Testis (tissue), 2 donors: Measurements from ENCODE around the gene NT5C.

Experiments used
- POLR2A ChIP-seq: fragments of 450-650 bp; IDR thresholded peaks from one replicate; pipeline ENCODE4 v1.6.1; 2017; ENCODE audit warnings: antibody characterized with exemption, mild to moderate bottlenecking, moderate library complexity
- TF ChIP-seq, protein P1 (sequence below), 3 experiments: fragments of 450-650 bp in 2 of 3; fragments of 200-600 bp in 1 of 3; sonication (generic) in 1 of 3; IDR thresholded peaks; one replicate each; pipeline ENCODE4 v1.5.1; 2016 to 2019; ENCODE audit warnings: antibody characterized with exemption in 3 of 3, mild to moderate bottlenecking in 2 of 3, moderate library complexity in 1 of 3

DNA sequence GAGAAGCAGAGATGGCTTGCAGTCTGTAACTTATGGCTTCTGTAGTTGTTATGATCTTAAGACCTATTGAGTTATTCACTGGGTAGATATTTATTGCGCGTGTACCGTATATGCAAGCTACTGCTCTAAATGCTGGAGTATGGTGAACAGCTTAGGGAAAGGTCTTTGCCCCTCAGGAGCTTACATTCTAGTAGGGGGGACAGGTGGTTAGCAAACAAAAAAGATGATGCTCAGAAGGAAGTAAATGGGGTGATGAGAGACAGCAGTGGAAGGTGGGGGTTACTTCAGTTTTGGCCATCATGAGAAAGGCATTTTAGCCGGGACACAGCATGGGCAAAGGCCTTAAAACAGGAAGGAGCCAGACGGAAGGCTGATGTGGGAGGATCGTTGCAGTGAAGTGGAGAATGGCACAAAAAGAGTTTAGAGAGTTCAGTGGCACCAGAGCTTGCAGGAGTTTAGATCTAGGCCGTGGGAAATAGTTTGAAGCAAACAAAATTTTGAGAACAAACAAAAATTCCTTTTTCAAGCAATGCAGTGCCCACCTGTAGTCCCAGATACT lies 19.7 kb downstream of the NT5C start:
- TF ChIP-seq, protein P1, sequence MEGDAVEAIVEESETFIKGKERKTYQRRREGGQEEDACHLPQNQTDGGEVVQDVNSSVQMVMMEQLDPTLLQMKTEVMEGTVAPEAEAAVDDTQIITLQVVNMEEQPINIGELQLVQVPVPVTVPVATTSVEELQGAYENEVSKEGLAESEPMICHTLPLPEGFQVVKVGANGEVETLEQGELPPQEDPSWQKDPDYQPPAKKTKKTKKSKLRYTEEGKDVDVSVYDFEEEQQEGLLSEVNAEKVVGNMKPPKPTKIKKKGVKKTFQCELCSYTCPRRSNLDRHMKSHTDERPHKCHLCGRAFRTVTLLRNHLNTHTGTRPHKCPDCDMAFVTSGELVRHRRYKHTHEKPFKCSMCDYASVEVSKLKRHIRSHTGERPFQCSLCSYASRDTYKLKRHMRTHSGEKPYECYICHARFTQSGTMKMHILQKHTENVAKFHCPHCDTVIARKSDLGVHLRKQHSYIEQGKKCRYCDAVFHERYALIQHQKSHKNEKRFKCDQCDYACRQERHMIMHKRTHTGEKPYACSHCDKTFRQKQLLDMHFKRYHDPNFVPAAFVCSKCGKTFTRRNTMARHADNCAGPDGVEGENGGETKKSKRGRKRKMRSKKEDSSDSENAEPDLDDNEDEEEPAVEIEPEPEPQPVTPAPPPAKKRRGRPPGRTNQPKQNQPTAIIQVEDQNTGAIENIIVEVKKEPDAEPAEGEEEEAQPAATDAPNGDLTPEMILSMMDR (IDR thresholded peaks at IDR 0.05): no peak
- TF ChIP-seq POLR2A: no peak
